GM04503 (cell line): ENCODE data around the gene CAPN14.
"Not testable (repeated sequence)": the region's sequence is repeated elsewhere in the genome, so short reads cannot be mapped to it uniquely, and the experiment has no call there.

Experiments
- DNase-seq: peaks from one replicate; pipeline ENCODE4 v3.0.0-alpha.2; 2012; ENCODE audit warnings: low read depth

Gene CAPN14

GRCh38 chr2:31197166-31197565 is 20.1 kb downstream of the CAPN14 start:
- no peak for DNase-seq

- no peak for DNase-seq
Measured at GRCh38 chr2:31196622-31197021, 20.7 kb downstream of the CAPN14 start.

- DNase-seq: no peak
Measured at GRCh38 chr2:31193806-31194205, 23.5 kb downstream of the CAPN14 start.

- no peak for DNase-seq
Measured at GRCh38 chr2:31192851-31193392, 24.4 kb downstream of the CAPN14 start.

- no peak for DNase-seq
Measured at GRCh38 chr2:31192396-31192795, 24.9 kb downstream of the CAPN14 start.

GRCh38 chr2:31191931-31192330 is 25.4 kb downstream of the CAPN14 start:
- no peak for DNase-seq

- no peak for DNase-seq
Measured at GRCh38 chr2:31190188-31190587, 27.1 kb downstream of the CAPN14 start.

GRCh38 chr2:31189141-31189540 is 28.2 kb downstream of the CAPN14 start:
- DNase-seq: no peak

- DNase-seq: no peak
Measured at GRCh38 chr2:31188131-31188530, 29.2 kb downstream of the CAPN14 start.

- no peak for DNase-seq
Measured at GRCh38 chr2:31187166-31187565, 30.1 kb downstream of the CAPN14 start.

GRCh38 chr2:31183973-31184372 is 33.3 kb downstream of the CAPN14 start:
- DNase-seq: not testable (repeated sequence)

GRCh38 chr2:31176742-31177141 is 40.6 kb downstream of the CAPN14 start:
- no peak for DNase-seq

- no peak for DNase-seq
Measured at GRCh38 chr2:31171142-31171541, 46.2 kb downstream of the CAPN14 start.

GRCh38 chr2:31170071-31170698 is 47.1 kb downstream of the CAPN14 start:
- peak; percentile 13 for DNase-seq

GRCh38 chr2:31168291-31168690 is 49.0 kb downstream of the CAPN14 start:
- DNase-seq: peak; percentile 1

- DNase-seq: no peak
Measured at GRCh38 chr2:31166925-31167324, 50.4 kb downstream of the CAPN14 start.

GRCh38 chr2:31163011-31163539 is 54.2 kb downstream of the CAPN14 start:
- DNase-seq: no peak

GRCh38 chr2:31161637-31162036 is 55.7 kb downstream of the CAPN14 start:
- no peak for DNase-seq

GRCh38 chr2:31151501-31151900 is 65.8 kb downstream of the CAPN14 start:
- no peak for DNase-seq

- no peak for DNase-seq
Measured at GRCh38 chr2:31150120-31150670, 67.1 kb downstream of the CAPN14 start.

GRCh38 chr2:31148514-31148913 is 68.8 kb downstream of the CAPN14 start:
- no peak for DNase-seq

- no peak for DNase-seq
Measured at GRCh38 chr2:31147645-31148044, 69.7 kb downstream of the CAPN14 start.

GRCh38 chr2:31142110-31142509 is 75.2 kb downstream of the CAPN14 start:
- DNase-seq: no peak
